Peyer's patch (tissue), 4 donors: ENCODE measurements around the gene WWC1. TPM values are rescaled to one million over a fixed set of nuclear protein-coding genes. Genes with fewer than 3 reads are reported as not detected.
"Not testable (repeated sequence)": the region's sequence is repeated elsewhere in the genome, so short reads cannot be mapped to it uniquely, and the experiment has no call there.

Source experiments
- DNase-seq, 3 donors: peaks; one replicate each; pipeline ENCODE4 v3.0.0-alpha.2; 2017 to 2019
- H3K27ac ChIP-seq, 4 donors: fragments of 200-600 bp; sonication (generic); one replicate each; pipeline ENCODE4 v1.5.1; 2016 to 2019
- H3K27me3 ChIP-seq, 2 donors: fragments of 200-600 bp; sonication (generic); one replicate each; pipeline ENCODE4 v1.5.1; 2019
- H3K36me3 ChIP-seq, 3 donors: fragments of 200-600 bp; sonication (generic); one replicate each; pipeline ENCODE4 v1.5.1; 2016 to 2019
- H3K4me1 ChIP-seq, 4 donors: fragments of 200-600 bp; sonication (generic); one replicate each; pipeline ENCODE4 v1.5.1; 2016 to 2019
- H3K4me3 ChIP-seq, 4 donors: fragments of 200-600 bp; sonication (generic); 1 replicate in 3 of 4; 2 replicates in 1 of 4; pipeline ENCODE4 v1.5.1; 2016 to 2019; ENCODE audit warnings: mild to moderate bottlenecking in 1 of 4
- H3K9me3 ChIP-seq, 4 donors: fragments of 200-600 bp; sonication (generic); one replicate each; pipeline ENCODE4 v1.5.1; 2016 to 2019; ENCODE audit warnings: mild to moderate bottlenecking in 1 of 4
- POLR2A ChIP-seq, 2 donors: fragments of 450-650 bp; IDR thresholded peaks; one replicate each; pipeline ENCODE4 v1.5.1; 2017; ENCODE audit warnings: antibody characterized with exemption in 2 of 2, mild to moderate bottlenecking in 2 of 2, moderate library complexity in 2 of 2
- total RNA-seq, 4 donors: library from RNA; depleted of rRNA; stranded (reverse); fragments of >200 nt; gene quantifications; one replicate each; pipeline ENCODE4 v1.1.0, GENCODE V29; 2016
- TF ChIP-seq, protein P1 (sequence below), 6 experiments: fragments of 450-650 bp in 4 of 6; fragments of 200-600 bp in 2 of 6; sonication (generic) in 1 of 6; IDR thresholded peaks; one replicate each; pipeline ENCODE4 v1.5.1; 2017 to 2019; ENCODE audit warnings: antibody characterized with exemption in 6 of 6, mild to moderate bottlenecking in 3 of 6, moderate library complexity in 1 of 6

WWC1 gene
- total RNA-seq, 4 donors from 2014 or later, result 47.0 to 63.2 (median 52.8) TPM

DNA sequence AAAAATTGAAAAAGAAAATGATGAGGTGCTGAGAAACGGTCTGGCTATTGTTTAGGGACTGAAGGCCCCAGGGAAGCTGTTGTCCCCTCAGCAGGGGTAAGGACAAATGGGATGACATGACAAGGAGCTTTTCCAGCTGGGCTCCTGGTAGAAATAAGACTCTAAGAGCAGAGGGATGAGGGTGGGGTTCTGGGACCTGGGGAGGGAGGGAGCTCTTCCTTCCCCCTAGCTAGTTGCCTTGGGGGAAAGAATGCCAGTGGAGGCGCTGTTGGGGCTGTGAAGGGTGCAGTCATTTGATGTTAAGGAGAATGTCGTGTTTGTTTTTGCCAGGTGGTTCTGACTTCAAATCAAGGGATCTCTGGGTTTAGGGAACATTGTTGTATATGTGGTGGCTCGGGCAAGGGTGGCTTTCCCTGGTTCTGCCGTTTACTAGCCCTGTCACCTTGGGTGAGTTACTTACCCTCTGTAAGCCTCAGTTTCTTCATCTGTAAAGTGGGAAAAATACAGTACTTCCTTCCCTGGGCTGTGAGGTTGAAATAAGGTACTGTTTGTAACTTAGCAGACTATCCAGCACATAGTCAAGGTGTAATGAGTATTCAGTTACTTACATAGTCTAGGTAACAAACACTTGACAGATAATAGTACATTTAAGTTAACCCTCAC, 47.8 kb downstream of the WWC1 start:
- no peak for TF ChIP-seq POLR2A (IDR thresholded peaks at IDR 0.05)
- TF ChIP-seq, protein P1, sequence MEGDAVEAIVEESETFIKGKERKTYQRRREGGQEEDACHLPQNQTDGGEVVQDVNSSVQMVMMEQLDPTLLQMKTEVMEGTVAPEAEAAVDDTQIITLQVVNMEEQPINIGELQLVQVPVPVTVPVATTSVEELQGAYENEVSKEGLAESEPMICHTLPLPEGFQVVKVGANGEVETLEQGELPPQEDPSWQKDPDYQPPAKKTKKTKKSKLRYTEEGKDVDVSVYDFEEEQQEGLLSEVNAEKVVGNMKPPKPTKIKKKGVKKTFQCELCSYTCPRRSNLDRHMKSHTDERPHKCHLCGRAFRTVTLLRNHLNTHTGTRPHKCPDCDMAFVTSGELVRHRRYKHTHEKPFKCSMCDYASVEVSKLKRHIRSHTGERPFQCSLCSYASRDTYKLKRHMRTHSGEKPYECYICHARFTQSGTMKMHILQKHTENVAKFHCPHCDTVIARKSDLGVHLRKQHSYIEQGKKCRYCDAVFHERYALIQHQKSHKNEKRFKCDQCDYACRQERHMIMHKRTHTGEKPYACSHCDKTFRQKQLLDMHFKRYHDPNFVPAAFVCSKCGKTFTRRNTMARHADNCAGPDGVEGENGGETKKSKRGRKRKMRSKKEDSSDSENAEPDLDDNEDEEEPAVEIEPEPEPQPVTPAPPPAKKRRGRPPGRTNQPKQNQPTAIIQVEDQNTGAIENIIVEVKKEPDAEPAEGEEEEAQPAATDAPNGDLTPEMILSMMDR (IDR thresholded peaks at IDR 0.05), result no peak
- DNase-seq, result no peak
- Histone ChIP-seq H3K4me3 (no peak overlapping the region), H3K27me3 (no peaks in the 10 kb centered on the region), H3K4me1 (peaks cover 0 to 8% (median 0%) of the 10 kb centered on the region in 4 donors), H3K36me3 (no peaks in the 10 kb centered on the region), H3K27ac (no peak overlapping the region), H3K9me3 (no peaks in the 10 kb centered on the region)

DNA sequence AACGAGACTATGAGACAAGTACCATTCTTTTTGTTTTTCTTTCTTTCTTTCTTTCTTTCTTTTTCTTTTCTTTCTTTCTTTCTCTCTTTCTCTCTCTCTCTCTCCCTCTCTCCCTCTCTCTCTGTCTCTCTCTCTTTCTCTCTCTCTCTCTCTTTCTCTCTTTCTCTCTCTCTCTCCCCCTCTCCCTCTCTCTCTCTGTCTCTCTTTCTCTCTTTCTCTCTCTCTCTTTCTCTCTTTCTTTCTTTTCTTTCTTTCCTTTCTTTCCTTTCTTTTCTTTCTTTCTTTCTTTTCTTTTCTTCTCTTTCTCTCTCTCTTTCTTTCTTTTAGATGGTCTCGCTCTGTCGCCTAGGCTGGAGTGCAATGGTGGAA, 48.3 kb downstream of the WWC1 start:
- not testable (repeated sequence) for H3K27ac ChIP-seq, H3K4me1 ChIP-seq, H3K27me3 ChIP-seq, H3K4me3 ChIP-seq, H3K9me3 ChIP-seq, DNase-seq, H3K36me3 ChIP-seq

DNA sequence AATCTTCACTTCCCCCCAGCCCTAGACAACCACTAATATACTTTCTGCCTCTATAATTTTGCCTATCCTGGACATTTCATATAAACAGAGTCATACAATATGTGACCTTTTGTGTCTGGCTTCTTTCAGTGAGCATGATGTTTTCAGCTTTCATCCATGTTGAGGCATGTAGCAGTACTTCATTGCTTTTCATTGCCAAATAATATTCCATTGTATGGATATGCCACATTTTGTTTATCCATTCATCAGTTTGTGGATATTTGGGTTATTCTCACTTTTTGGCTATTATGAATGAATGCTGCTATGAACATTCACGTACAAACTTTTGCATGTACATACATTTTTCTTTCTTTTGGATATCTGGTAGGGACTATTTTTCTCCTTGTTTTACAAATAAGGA, 49.0 kb downstream of the WWC1 start:
- Histone ChIP-seq H3K4me1 (peaks cover 0 to 8% (median 0%) of the 10 kb centered on the region in 4 donors), H3K36me3 (no peaks in the 10 kb centered on the region), H3K4me3 (no peak overlapping the region), H3K27me3 (no peaks in the 10 kb centered on the region), H3K9me3 (no peaks in the 10 kb centered on the region), H3K27ac (no peak overlapping the region)
- TF ChIP-seq, protein P1 (IDR thresholded peaks at IDR 0.05), result no peak
- no peak for TF ChIP-seq POLR2A (IDR thresholded peaks at IDR 0.05)
- no peak for DNase-seq

DNA sequence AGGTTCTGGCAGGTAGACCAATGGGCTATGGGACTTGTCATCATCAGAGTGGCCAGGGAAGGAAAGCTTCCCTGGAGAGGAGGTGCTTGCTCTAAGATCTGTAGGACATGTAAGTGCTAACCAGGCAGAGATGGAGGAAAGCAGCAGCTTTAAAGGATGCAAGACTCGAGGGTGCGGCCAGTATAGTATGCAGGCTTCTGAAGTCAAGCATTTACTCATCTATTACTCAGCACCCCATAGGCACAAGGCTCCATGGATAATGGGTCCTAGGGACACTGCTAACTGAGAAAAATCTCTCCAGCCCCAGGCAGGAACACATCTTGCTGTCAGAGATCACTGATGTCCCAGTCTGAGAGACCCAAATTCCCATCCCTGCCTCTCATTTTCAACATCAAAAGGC, 49.7 kb downstream of the WWC1 start:
- Histone ChIP-seq H3K4me1 (peaks cover 0 to 8% (median 0%) of the 10 kb centered on the region in 4 donors), H3K27ac (no peak overlapping the region)
- no peak for DNase-seq

DNA sequence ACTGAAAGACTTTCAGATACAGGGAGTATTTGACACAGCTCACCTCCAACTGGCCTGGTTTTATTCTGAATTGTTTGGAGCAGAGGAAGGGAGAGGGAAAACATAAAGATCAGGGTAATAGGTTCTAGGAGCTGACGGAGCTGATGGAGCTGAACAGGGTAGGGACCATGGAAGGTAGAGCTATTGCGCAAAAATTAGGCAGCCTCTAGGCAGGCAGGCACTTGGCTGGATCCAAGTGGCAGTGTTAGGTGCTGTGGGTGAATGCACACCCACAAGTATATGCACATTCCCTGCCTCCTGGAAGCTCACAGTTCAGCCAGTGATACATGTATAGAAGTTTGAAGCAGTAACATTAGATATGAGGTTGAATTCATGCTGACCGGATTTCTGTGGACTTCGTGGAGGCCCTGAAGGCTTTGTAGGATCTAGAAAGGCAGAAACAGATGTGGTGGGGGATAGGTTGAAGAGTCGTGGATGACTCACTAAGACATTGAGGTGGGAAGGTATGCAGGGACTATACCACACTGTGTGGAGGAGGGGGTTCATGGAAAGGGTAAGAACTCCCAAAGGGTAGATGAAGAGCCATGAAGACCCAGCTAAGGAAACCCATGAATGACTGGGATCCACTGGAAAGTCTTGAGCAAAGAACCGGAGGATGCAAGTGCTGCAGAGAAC, 50.8 kb downstream of the WWC1 start:
- DNase-seq, result no peak
- TF ChIP-seq, protein P1 (IDR thresholded peaks at IDR 0.05), result no peak
- TF ChIP-seq POLR2A (IDR thresholded peaks at IDR 0.05), result no peak
- H3K4me1 ChIP-seq, result peaks cover 0 to 8% (median 0%) of the 10 kb centered on the region in 4 donors
- no peak overlapping the region for H3K27ac ChIP-seq
- H3K36me3 ChIP-seq, result no peaks in the 10 kb centered on the region
- H3K27me3 ChIP-seq, result no peaks in the 10 kb centered on the region
- H3K4me3 ChIP-seq, result no peak overlapping the region
- H3K9me3 ChIP-seq, result no peaks in the 10 kb centered on the region

More for the DNA sequence above, 49.7 kb downstream of the WWC1 start:
- TF ChIP-seq POLR2A (IDR thresholded peaks at IDR 0.05), result no peak
- TF ChIP-seq, protein P1 (IDR thresholded peaks at IDR 0.05), result no peak
- H3K4me3 ChIP-seq, result no peak overlapping the region
- no peaks in the 10 kb centered on the region for H3K9me3 ChIP-seq
- no peaks in the 10 kb centered on the region for H3K27me3 ChIP-seq
- no peaks in the 10 kb centered on the region for H3K36me3 ChIP-seq

DNA sequence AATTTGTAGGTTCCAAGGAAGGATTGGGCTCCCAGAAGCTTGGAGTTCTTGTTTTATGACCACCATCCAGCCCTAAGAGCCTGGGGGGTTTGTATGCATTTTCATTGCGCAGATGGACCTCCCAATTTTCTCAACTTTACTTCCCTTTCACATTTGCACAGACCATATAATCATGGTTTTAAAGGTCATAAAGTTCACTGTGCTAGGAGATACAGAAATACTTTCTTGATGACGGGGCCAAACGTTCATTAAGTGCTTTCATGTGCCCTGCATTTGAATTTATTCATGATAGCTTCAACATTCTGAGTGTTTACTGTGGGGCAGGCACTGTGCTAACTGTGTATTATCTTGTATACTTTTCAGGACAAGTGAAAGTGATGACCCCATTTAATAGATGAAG, 51.5 kb downstream of the WWC1 start:
- no peaks in the 10 kb centered on the region for H3K27me3 ChIP-seq
- H3K36me3 ChIP-seq, result no peaks in the 10 kb centered on the region
- H3K9me3 ChIP-seq, result no peaks in the 10 kb centered on the region
- peaks cover 0 to 8% (median 0%) of the 10 kb centered on the region in 4 donors for H3K4me1 ChIP-seq
- no peak for DNase-seq
- no peak overlapping the region for H3K4me3 ChIP-seq
- no peak overlapping the region for H3K27ac ChIP-seq
- TF ChIP-seq, protein P1 (IDR thresholded peaks at IDR 0.05), result no peak
- TF ChIP-seq POLR2A (IDR thresholded peaks at IDR 0.05), result no peak
